Jurkat, Clone E6-1 (cell line): Measurements from ENCODE around the gene PHETA1.
"Not testable (repeated sequence)": the region's sequence is repeated elsewhere in the genome, so short reads cannot be mapped to it uniquely, and the experiment has no call there.

Experiments used
- DNase-seq: peaks from one replicate; pipeline ENCODE4 v3.0.0-alpha.2; 2011; ENCODE audit warnings: low read depth, low spot score
- H3K4me3 ChIP-seq: 2 replicates; pipeline ENCODE4 v1.5.1; 2011; ENCODE audit warnings: mild to moderate bottlenecking, low read length, control low read depth, moderate library complexity

PHETA1 gene

GRCh38 chr12:111406474-111407376, 37.8 kb upstream of the PHETA1 start:
- peak overlapping the region; percentile 90 for H3K4me3 ChIP-seq
- no peak for DNase-seq

GRCh38 chr12:111405859-111406473, 37.1 kb upstream of the PHETA1 start, which contains the start of gene SH2B3:
TSS of gene SH2B3 (plus strand) at chr12:111405923. CDS start at chr12:111418146, 12,223 bp downstream.
- peak; percentile 57 for DNase-seq

GRCh38 chr12:111405149-111405858, 36.4 kb upstream of the PHETA1 start:
- H3K4me3 ChIP-seq = peak overlapping the region; percentile 53
- peak; percentile 95 for DNase-seq

More at GRCh38 chr12:111405859-111406473, 37.1 kb upstream of the PHETA1 start, which contains the start of gene SH2B3:
- H3K4me3 ChIP-seq = peak within 1 kb of the TSS; percentile 90

GRCh38 chr12:111404362-111405148, 35.7 kb upstream of the PHETA1 start:
- peak; percentile 34 for DNase-seq
- peak overlapping the region; percentile 53 for H3K4me3 ChIP-seq

- H3K4me3 ChIP-seq, DNase-seq: not testable (repeated sequence)
Measured at GRCh38 chr12:111402490-111402824, 33.6 kb upstream of the PHETA1 start.

- no peak overlapping the region for H3K4me3 ChIP-seq
- no peak for DNase-seq
Measured at GRCh38 chr12:111401167-111401605, 32.3 kb upstream of the PHETA1 start.

- not testable (repeated sequence) for DNase-seq, H3K4me3 ChIP-seq
Measured at GRCh38 chr12:111399741-111400404, 31.0 kb upstream of the PHETA1 start.

- H3K4me3 ChIP-seq = no peak overlapping the region
- DNase-seq = no peak
Measured at GRCh38 chr12:111398530-111398929, 29.6 kb upstream of the PHETA1 start.

- peak; percentile 64 for DNase-seq
- peak overlapping the region; percentile 25 for H3K4me3 ChIP-seq
Measured at GRCh38 chr12:111396726-111397445, 28.0 kb upstream of the PHETA1 start.

- DNase-seq, H3K4me3 ChIP-seq: not testable (repeated sequence)
Measured at GRCh38 chr12:111396271-111396670, 27.4 kb upstream of the PHETA1 start.

- DNase-seq = no peak
- H3K4me3 ChIP-seq = no peak overlapping the region
Measured at GRCh38 chr12:111395336-111396187, 26.7 kb upstream of the PHETA1 start.

GRCh38 chr12:111394480-111394879, 25.6 kb upstream of the PHETA1 start:
- DNase-seq = no peak
- H3K4me3 ChIP-seq = no peak overlapping the region

- DNase-seq = no peak
- H3K4me3 ChIP-seq = no peak overlapping the region
Measured at GRCh38 chr12:111393700-111394300, 24.9 kb upstream of the PHETA1 start.

GRCh38 chr12:111390910-111391309, 22.0 kb upstream of the PHETA1 start:
- no peak overlapping the region for H3K4me3 ChIP-seq
- DNase-seq = no peak

- no peak overlapping the region for H3K4me3 ChIP-seq
- DNase-seq = no peak
Measured at GRCh38 chr12:111389635-111390034, 20.7 kb upstream of the PHETA1 start.

- H3K4me3 ChIP-seq = no peak overlapping the region
- DNase-seq = no peak
Measured at GRCh38 chr12:111387747-111388323, 18.9 kb upstream of the PHETA1 start.
